Right lobe of liver (tissue), 6 donors: ENCODE data around the gene ETS2. TPM values are rescaled to one million over a fixed set of nuclear protein-coding genes. Genes with fewer than 3 reads are reported as not detected.

Source experiments
- ATAC-seq, 4 donors: fragments of 200-7000 bp; cut with Tn5 transposase; one replicate each; pipeline ENCODE4 v1.9.1; 2020; ENCODE audit warnings: mild to moderate bottlenecking in 4 of 4, moderate library complexity in 4 of 4
- DNase-seq, 3 donors: peaks; one replicate each; pipeline ENCODE4 v3.0.0-alpha.2; 2020
- H3K27ac ChIP-seq, 3 donors: fragments of 200-600 bp; one replicate each; pipeline ENCODE4 v1.8.0; 2022
- H3K27me3 ChIP-seq, 2 donors: fragments of 200-600 bp; one replicate each; pipeline ENCODE4 v1.8.0; 2022
- H3K36me3 ChIP-seq, 4 donors: fragments of 200-600 bp; sonication (generic) in 1 of 4; one replicate each; pipeline versions ENCODE4 v1.5.1 to v1.8.0; 2017 to 2022; ENCODE audit warnings: control low read depth in 1 of 4
- H3K4me1 ChIP-seq, 4 donors: fragments of 200-600 bp; sonication (generic) in 1 of 4; one replicate each; pipeline versions ENCODE4 v1.5.1 to v1.8.0; 2017 to 2022; ENCODE audit warnings: control low read depth in 1 of 4
- H3K4me3 ChIP-seq, 3 donors: fragments of 200-600 bp; one replicate each; pipeline ENCODE4 v1.8.0; 2022
- H3K9me3 ChIP-seq, 4 donors: fragments of 200-600 bp; sonication (generic) in 1 of 4; one replicate each; pipeline versions ENCODE4 v1.5.1 to v1.8.0; 2017 to 2022; ENCODE audit warnings: control low read depth in 1 of 4
- POLR2A ChIP-seq: fragments of 450-650 bp; IDR thresholded peaks from one replicate; pipeline ENCODE4 v1.6.1; 2017; ENCODE audit warnings: antibody characterized with exemption, mild to moderate bottlenecking
- WGBS: methylation state at CpG from one replicate; pipeline ENCODE4 v1.1.6; 2018; ENCODE audit warnings: low coverage, low lambda C conversion rate; ENCODE audit not compliant: insufficient coverage; ENCODE audit errors: missing lambda C conversion rate; 5-methylcytosine and 5-hydroxymethylcytosine counted together
- intact Hi-C, 2 donors: fragments of 100-400 bp; cut with DNase I; formaldehyde crosslinking; loops; one replicate each; pipeline versions ENCODE4 v1.11.2 to v1.14.1; 2022
- total RNA-seq, 6 experiments: library from RNA; depleted of rRNA in 2 of 6; stranded (reverse); fragments of >200 nt in 2 of 6; fragmentation: NEBNext Ultra II Directional in 3 of 6; extraction: Animal tissue kit (Norgen Biotek cat#: 25700) in 3 of 6; gene quantifications; one replicate each; pipeline versions ENCODE4 v1.1.0 to v1.2.4, GENCODE V29; 2016 to 2023
- TF ChIP-seq, protein P1 (sequence below), 4 donors: fragments of 200-600 bp in 3 of 4; fragments of 450-650 bp in 1 of 4; IDR thresholded peaks; one replicate each; pipeline versions ENCODE4 v1.5.1 to v1.8.0; 2016 to 2022; ENCODE audit warnings: antibody characterized with exemption in 4 of 4, mild to moderate bottlenecking in 2 of 4
- donor health status: DM: no; HTN: yes; CAD: no.
- donor health status: DM: no; HTN: no; CAD: no.
- donor health status: DM: no; HTN: no; CAD: no.
- donor health status: DM: no; HTN: yes; CAD: no.
- donor health status: DM: no; HTN: yes; CAD: no.

The ETS2 gene
- total RNA-seq, 6 experiments from 2014 or later = 38.3 to 252 (median 129) TPM

DNA sequence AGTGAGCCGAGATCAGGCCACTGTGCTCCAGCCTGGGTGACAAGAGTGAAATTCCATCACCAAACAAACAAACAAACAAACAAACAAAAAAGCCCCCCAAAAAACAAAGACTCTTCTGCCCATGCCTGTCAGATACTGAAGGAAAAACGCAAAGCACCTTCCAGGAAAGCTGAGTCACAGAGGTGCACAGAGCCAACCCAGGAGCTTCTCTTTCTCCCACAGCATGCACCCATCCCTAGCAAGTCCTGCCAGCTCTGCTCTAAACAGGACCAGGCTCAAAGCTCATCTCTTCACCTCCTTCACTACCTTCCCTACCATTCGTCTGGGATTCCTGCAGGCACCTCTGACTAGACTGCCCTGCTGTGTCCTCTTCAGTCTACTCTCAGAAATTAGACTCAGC, 46.5 kb downstream of the ETS2 start:
- Histone ChIP-seq H3K36me3 (no peaks in the 10 kb centered on the region), H3K4me3 (no peak overlapping the region), H3K9me3 (no peaks in the 10 kb centered on the region), H3K4me1 (peaks cover 0 to 13% (median 6%) of the 10 kb centered on the region in 4 donors), H3K27me3 (no peaks in the 10 kb centered on the region), H3K27ac (no peak overlapping the region)
- ATAC-seq (no peak), DNase-seq (no peak)
- WGBS = 74% methylated on average over 3 of the region's 3 CpGs
- intact Hi-C loops = no loop called here
- TF ChIP-seq, protein P1, sequence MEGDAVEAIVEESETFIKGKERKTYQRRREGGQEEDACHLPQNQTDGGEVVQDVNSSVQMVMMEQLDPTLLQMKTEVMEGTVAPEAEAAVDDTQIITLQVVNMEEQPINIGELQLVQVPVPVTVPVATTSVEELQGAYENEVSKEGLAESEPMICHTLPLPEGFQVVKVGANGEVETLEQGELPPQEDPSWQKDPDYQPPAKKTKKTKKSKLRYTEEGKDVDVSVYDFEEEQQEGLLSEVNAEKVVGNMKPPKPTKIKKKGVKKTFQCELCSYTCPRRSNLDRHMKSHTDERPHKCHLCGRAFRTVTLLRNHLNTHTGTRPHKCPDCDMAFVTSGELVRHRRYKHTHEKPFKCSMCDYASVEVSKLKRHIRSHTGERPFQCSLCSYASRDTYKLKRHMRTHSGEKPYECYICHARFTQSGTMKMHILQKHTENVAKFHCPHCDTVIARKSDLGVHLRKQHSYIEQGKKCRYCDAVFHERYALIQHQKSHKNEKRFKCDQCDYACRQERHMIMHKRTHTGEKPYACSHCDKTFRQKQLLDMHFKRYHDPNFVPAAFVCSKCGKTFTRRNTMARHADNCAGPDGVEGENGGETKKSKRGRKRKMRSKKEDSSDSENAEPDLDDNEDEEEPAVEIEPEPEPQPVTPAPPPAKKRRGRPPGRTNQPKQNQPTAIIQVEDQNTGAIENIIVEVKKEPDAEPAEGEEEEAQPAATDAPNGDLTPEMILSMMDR (IDR thresholded peaks at IDR 0.05) = no peak
- no peak for TF ChIP-seq POLR2A

DNA sequence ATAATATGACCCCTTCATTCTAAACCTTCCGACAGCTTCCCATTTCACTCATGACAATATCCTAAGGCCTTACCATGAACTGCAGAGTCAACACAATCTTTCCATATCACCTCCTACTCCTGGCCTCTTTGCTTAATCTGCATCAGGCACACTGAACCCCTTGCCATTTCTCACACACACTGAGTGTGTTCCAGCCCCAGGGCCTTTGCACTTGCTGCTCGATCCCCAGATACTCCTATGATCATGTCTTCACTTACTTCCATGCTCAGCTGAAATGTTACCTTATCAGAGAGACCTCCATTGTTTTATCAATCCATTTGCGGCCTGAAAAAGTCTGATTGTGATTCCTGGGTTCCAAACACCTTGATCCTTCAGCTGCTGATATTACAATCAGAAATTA, 47.0 kb downstream of the ETS2 start:
- intact Hi-C loops = no loop called here
- 67% methylated on average over 3 of the region's 3 CpGs for WGBS
- H3K4me3 ChIP-seq = no peak overlapping the region
- no peaks in the 10 kb centered on the region for H3K27me3 ChIP-seq
- H3K27ac ChIP-seq = no peak overlapping the region
- no peak for ATAC-seq
- H3K9me3 ChIP-seq = no peaks in the 10 kb centered on the region
- no peaks in the 10 kb centered on the region for H3K36me3 ChIP-seq
- TF ChIP-seq, protein P1 (IDR thresholded peaks at IDR 0.05) = no peak
- no peak for DNase-seq
- H3K4me1 ChIP-seq = peaks cover 0 to 10% (median 5%) of the 10 kb centered on the region in 4 donors

DNA sequence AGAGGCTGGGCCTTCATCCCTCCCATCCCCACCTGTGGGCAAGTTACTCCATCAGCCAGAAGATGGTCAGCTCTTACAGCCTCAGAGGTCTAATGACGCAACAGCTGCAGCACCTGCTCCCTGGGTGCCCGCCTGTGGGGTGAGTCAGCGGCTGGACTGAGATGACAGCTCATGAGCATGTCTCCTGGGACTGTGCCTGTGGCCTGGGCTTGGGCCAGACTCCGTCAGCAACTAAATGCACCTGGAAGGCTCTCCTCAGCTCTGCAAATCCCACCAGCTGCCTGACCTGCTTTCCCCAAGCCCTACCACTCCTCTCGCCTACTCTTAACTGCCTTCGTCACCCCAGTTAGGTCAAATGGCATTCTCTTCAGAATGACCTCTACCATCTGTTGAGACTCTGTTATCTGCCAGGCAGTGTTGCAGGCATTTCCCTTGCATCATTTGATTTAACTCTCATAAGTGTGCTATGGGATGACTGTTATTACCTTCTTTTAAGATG, 47.7 kb downstream of the ETS2 start:
- Histone ChIP-seq H3K27ac (no peak overlapping the region), H3K36me3 (no peaks in the 10 kb centered on the region), H3K27me3 (no peaks in the 10 kb centered on the region), H3K9me3 (no peaks in the 10 kb centered on the region), H3K4me3 (no peak overlapping the region), H3K4me1 (peaks cover 0 to 3% (median 1%) of the 10 kb centered on the region in 4 donors)
- 81% methylated on average over 2 of the region's 6 CpGs for WGBS
- no peak for TF ChIP-seq POLR2A
- TF ChIP-seq, protein P1 (IDR thresholded peaks at IDR 0.05) = no peak
- peak; percentile 74 to 91 (median 79) for DNase-seq
- ATAC-seq = peak; percentile 87 to 93 (median 92)
- intact Hi-C loops = no loop called here

- Histone ChIP-seq H3K27me3 (no peaks in the 10 kb centered on the region), H3K4me3 (no peak overlapping the region), H3K36me3 (no peaks in the 10 kb centered on the region), H3K9me3 (no peaks in the 10 kb centered on the region), H3K4me1 (no peaks in the 10 kb centered on the region), H3K27ac (no peak overlapping the region)
- ATAC-seq (no peak), DNase-seq (peak in 1 of 3 donors; percentile 33)
- WGBS = 80% methylated on average over 2 of the region's 8 CpGs
- TF ChIP-seq, protein P1 (IDR thresholded peaks at IDR 0.05) = no peak
- no peak for TF ChIP-seq POLR2A
- intact Hi-C loops = no loop called here
Measured at GRCh38 chr21:38857152-38857825, 51.6 kb downstream of the ETS2 start.
